Hepatocyte (in vitro differentiated cells): ENCODE measurements around the gene CPS1.

Source experiments
- EZH2 ChIP-seq: fragments of 200-600 bp; sonication (generic); IDR thresholded peaks from 2 replicates; pipeline ENCODE4 v1.6.1; 2016; ENCODE audit warnings: antibody characterized with exemption, mild to moderate bottlenecking, borderline replicate concordance
- EZH2phosphoT487 ChIP-seq: fragments of 200-600 bp; sonication (generic); IDR thresholded peaks from one replicate; pipeline ENCODE4 v1.6.1; 2018; ENCODE audit warnings: antibody characterized with exemption, mild to moderate bottlenecking, low read depth, moderate library complexity; ENCODE audit not compliant: unreplicated experiment, severe bottlenecking
- TF ChIP-seq, protein P1 (sequence below): fragments of 200-600 bp; sonication (generic); IDR thresholded peaks from 2 replicates; pipeline ENCODE4 v1.5.1; 2016; ENCODE audit warnings: antibody characterized with exemption, mild to moderate bottlenecking; ENCODE audit not compliant: poor library complexity

- TF ChIP-seq EZH2phosphoT487, result no peak
- TF ChIP-seq, protein P1, sequence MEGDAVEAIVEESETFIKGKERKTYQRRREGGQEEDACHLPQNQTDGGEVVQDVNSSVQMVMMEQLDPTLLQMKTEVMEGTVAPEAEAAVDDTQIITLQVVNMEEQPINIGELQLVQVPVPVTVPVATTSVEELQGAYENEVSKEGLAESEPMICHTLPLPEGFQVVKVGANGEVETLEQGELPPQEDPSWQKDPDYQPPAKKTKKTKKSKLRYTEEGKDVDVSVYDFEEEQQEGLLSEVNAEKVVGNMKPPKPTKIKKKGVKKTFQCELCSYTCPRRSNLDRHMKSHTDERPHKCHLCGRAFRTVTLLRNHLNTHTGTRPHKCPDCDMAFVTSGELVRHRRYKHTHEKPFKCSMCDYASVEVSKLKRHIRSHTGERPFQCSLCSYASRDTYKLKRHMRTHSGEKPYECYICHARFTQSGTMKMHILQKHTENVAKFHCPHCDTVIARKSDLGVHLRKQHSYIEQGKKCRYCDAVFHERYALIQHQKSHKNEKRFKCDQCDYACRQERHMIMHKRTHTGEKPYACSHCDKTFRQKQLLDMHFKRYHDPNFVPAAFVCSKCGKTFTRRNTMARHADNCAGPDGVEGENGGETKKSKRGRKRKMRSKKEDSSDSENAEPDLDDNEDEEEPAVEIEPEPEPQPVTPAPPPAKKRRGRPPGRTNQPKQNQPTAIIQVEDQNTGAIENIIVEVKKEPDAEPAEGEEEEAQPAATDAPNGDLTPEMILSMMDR, result no peak
- no peak for TF ChIP-seq EZH2
These were observed 104.4 kb downstream of the CPS1 start for GRCh38 chr2:210660751-210661150.
